AG09319 (cell line): ENCODE data around the gene TMED1.

ENCODE experiments used
- DNase-seq: peaks from one replicate; pipeline ENCODE4 v3.0.0-alpha.2; 2010; ENCODE audit warnings: low read depth; ENCODE audit errors: extremely low read depth
- CTCF ChIP-seq: IDR thresholded peaks from 2 replicates; pipeline ENCODE4 v1.5.1; 2011; ENCODE audit warnings: low read depth, mild to moderate bottlenecking, inconsistent platforms, low read length, moderate library complexity

TMED1 gene

GRCh38 chr19:10784257-10784656 is 51.8 kb downstream of the TMED1 start:
- no peak for DNase-seq
- no peak for TF ChIP-seq CTCF

- TF ChIP-seq CTCF: no peak
- no peak for DNase-seq
Observed at GRCh38 chr19:10782795-10783194, 53.2 kb downstream of the TMED1 start.
